H1 (cell line): ENCODE measurements around the gene UGT2B11. TPM values are rescaled to one million over a fixed set of nuclear protein-coding genes. Genes with fewer than 3 reads are reported as not detected.

Experiments
- CBX8 ChIP-seq: fragments of 300-800, 300-1000 bp; sonication (generic); IDR thresholded peaks from 2 replicates; pipeline ENCODE4 v1.7.1; 2016; ENCODE audit warnings: low read depth, low read length, borderline replicate concordance
- polyA plus RNA-seq, 7 experiments: library from polyadenylated mRNA; depleted of rRNA in 3 of 7; stranded (reverse) in 5 of 7; unstranded in 2 of 7; fragments of >200 nt in 5 of 7; fragments of 200-250 nt in 2 of 7; gene quantifications; 1 replicate in 5 of 7; 2 replicates in 1 of 7; 4 replicates in 1 of 7; pipeline versions ENCODE4 v1.2.1 to v1.2.3, GENCODE V29; 2011 to 2013; ENCODE audit warnings: missing spikeins in 2 of 7, mixed read lengths in 2 of 7
- total RNA-seq: library from RNA; stranded (reverse); fragmentation: NEBNext Ultra II Directional; extraction: Animal tissue kit (Norgen Biotek cat#: 25700); gene quantifications from 2 replicates; pipeline ENCODE4 v1.2.1, GENCODE V29; 2021

The UGT2B11 gene
- total and polyA plus RNA-seq, 2 of the 8 experiments (the other 6 are each of a cell fraction or from before 2014, with no cell fraction given): not detected

- no peak for TF ChIP-seq CBX8
Observed at GRCh38 chr4:69154021-69154420, 60.5 kb downstream of the UGT2B11 start (continued).

Other genes with a start within 250 kb of the UGT2B11 start
- not detected in 2 replicates for gene UGT2B7, start 118.3 kb downstream of the UGT2B11 start, total RNA-seq
- gene UGT2B7, start 118.3 kb downstream of the UGT2B11 start, polyA plus RNA-seq (2011; rRNA removed): not detected in 2 replicates
- not detected in 2 replicates for gene UGT2B28, start 65.7 kb upstream of the UGT2B11 start, total RNA-seq
- not detected in 2 replicates for gene UGT2B28, start 65.7 kb upstream of the UGT2B11 start, polyA plus RNA-seq (2011; rRNA removed)